Fibroblast of pulmonary artery (primary cell): ENCODE measurements around the gene ANK2.

Source experiments
- DNase-seq: peaks from one replicate; pipeline ENCODE4 v3.0.0-alpha.2; 2010; ENCODE audit warnings: low read depth
- H3K4me3 ChIP-seq: replicated peaks from 2 replicates; pipeline ENCODE4 v1.5.1; 2011; ENCODE audit warnings: low read depth, mild to moderate bottlenecking, control low read depth, low read length, moderate library complexity
- CTCF ChIP-seq: IDR thresholded peaks from 2 replicates; pipeline ENCODE4 v1.5.1; 2011; ENCODE audit warnings: mild to moderate bottlenecking, control low read depth, low read length, inconsistent platforms; ENCODE audit errors: missing control alignments

Gene ANK2

DNA sequence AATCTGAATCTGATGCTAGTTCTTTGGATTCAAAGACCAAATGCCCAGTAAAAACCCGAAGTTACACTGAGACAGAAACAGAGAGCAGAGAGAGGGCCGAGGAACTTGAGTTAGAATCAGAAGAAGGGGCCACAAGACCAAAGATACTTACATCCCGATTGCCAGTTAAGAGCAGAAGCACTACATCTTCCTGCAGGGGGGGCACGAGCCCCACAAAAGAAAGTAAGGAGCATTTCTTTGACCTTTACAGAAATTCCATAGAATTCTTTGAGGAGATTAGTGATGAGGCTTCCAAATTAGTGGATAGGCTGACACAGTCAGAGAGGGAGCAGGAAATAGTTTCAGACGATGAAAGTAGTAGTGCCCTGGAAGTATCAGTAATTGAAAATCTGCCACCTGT, 309.3 kb downstream of the ANK2 start:
- TF ChIP-seq CTCF, result no peak
- DNase-seq, result peak; percentile 11
- H3K4me3 ChIP-seq, result no peak overlapping the region

- no peak for DNase-seq
- no peak for TF ChIP-seq CTCF
- H3K4me3 ChIP-seq, result no peak overlapping the region
Measured at GRCh38 chr4:113365377-113365776, 315.9 kb downstream of the ANK2 start.

DNA sequence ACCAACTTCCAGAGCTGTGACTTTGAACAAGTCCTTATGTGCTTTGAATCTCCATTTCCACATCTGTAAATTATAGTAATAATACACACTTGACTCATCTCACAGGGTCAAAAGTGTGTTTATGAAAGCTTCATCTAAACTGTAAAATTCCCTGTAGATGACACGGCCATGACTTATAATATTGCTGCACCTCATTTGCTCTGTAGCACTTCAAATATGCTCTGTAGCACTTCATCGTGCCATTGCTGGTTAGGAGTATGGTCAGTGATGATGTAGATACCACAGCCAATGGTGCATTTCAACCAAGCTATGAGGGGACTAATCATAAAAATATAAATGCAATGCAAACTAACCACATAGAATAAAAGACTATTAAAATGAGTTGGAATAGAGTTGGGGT, 318.6 kb downstream of the ANK2 start:
- no peak for TF ChIP-seq CTCF
- DNase-seq, result no peak

DNA sequence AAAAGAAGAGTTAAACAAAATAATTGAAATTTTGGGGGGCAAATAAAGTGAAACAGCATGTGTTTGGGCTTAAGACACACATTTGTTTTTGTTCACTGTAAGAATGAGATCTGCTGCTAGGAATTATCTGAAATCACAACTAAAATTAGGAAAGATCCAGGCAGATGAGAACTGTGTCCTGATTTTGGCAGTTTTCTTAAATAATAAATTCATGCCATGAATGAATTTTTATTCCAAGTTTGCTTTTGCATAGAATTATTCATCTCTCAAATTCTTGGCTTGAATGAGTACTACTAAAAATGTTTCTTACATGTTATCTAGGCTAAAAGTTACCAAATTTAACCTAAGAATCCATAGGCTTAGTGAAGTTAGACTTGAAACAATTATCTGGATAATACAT, 321.7 kb downstream of the ANK2 start:
- no peak overlapping the region for H3K4me3 ChIP-seq
- DNase-seq, result no peak
- TF ChIP-seq CTCF, result no peak

More for the DNA sequence above, 318.6 kb downstream of the ANK2 start:
- H3K4me3 ChIP-seq, result no peak overlapping the region

DNA sequence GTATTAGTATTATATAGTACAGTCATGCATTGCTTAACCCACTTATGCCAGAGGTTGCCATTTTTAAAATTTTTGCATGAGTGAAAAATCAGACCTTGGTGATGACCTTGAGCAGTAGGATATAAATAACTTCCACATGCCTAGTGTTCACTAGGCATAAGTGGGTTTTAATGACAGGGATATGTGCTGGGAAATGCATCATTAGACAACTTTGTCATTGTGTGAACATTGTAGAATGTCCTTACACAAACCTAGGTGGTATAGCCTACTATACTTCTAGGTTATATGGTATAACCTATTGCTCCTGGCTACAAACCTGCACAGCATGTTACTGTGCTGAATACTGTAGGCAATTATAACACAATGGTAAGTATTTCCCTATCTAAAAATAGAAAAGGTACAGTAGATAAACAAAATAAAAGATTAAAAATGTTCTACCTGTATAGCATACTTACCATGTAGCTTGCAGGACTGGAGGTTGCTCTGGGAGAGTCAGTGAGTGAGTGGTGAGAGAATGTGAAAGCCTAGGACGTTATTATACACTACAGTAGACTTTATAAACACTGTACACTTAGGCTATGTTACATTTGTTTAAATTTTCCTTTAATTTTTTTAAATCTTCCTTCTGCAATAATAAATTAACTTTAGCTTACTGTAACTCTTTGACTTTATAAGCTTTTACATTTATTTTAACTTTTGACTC, 326.7 kb downstream of the ANK2 start:
- DNase-seq, result no peak
- TF ChIP-seq CTCF, result no peak
- no peak overlapping the region for H3K4me3 ChIP-seq

GRCh38 chr4:113378836-113379235, 329.4 kb downstream of the ANK2 start:
- TF ChIP-seq CTCF, result no peak
- DNase-seq, result no peak
- H3K4me3 ChIP-seq, result no peak overlapping the region

DNA sequence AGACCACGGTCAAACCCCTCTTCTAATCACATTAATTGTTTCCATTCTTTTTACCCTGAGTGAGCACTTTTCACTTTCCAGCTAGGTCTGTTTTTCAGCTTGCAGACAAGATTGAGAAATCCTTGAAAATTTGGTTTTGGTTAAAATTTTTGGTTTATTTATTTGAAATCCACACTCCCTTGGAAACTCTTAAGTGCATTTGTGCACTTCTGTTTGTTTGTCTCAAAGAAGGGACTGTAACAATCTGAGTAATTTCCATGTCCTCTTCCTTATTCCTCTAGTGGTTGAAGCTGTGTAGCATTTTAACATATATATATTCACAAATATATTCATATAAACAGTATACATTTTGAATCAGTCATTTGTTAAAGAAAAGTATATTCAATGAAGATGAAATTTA, 333.3 kb downstream of the ANK2 start:
- peak; percentile 11 for TF ChIP-seq CTCF
- DNase-seq, result no peak
- no peak overlapping the region for H3K4me3 ChIP-seq
